Hypothalamus (tissue), 51 donors: Measurements from ENCODE around the gene WNK2.
"Not testable (repeated sequence)": the region's sequence is repeated elsewhere in the genome, so short reads cannot be mapped to it uniquely, and the experiment has no call there.

Experiments
- DNase-seq, 51 donors: peaks; one replicate each; lab custom pipeline; 2025; lab: John Stamatoyannopoulos, UW

Gene WNK2

DNA sequence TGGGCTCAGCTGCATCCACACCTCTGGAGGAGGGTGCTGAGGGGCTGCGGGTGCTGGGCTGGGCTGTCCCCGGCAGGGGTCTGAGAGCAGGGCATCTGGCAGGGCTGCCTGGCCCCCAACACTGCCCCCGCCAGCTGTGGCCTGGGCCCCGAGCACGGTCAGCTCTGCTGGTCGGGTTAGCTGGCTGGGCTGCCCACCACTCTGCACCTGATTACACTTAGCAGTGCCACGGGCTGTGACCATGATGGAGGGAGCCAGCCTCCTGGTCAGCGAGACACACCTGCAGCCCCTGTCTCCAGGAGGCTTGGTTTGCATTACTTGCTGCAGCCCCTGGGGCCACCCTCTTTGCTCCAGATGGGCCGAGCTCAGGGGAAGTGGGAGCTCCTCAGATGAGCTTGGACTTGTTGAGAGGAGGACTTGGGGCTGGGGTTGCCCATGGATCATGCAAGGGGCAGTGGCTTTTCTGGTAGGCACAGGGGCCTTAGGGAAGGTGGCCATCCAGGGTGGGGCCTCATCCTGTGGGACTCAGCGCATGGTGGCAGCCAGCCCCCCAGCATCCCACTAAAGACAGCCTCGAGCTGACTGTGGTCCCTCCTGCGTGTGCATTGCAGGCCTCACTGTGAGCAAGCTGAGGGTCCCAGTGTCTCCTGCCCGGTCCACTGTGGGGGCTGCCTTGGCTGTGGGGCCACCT lies 135.5 kb downstream of the WNK2 start:
- DNase-seq: no peak

DNA sequence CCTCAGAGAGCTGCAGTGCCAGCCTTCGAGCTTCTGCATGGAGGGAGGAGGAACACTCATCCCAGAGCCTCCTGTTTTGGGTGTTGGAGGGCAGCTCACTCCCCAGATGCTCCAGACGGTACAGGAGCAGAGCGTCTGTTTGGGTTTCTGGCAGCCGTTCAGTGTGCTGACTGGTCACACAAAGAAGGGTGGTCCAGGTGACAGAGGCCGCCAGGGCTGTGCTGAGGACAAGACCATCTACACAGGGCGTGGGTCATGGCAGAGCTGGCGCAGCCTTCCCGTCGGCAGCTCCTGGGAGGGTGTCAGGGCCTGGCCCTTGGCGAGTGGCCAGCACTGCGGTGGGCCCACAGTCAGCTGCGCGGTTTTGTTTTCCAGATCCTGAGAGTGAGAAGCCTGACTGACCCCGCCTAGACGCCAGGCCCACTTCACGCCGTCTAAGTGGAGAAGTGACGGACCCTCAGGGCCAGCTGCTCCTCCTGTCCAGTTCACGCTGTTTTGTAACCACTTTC lies 136.1 kb downstream of the WNK2 start:
- DNase-seq: no peak

DNA sequence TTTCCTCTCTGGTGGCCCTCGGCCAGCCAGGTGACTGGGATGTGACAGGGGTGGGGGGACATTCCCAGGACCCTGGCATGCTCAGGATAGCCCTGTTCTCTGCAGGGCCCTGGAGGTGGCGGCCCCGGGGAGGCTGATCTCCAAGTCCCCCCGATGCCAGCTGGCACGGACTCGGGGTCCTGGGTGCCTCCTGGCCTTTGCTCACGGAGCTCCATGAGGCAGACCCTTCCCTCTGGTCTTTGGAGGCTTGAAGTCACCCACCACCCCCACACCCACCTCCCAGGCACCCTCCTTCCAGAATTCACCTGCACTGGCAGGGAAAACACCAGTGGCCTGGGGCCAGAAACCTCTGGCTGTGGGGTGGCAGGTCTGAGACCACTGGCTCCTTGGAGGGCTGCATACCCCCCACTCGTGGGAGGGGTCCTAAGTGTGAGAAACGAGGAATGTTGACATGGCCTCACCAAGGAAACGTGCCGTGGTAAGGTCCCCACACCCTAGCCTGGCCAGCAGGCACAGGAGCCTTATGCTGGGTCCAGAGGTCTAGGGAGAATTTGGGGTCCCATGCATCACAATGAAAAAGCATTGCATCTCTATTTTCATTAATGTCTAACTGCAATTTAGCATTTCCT lies 136.8 kb downstream of the WNK2 start:
- no peak for DNase-seq

DNA sequence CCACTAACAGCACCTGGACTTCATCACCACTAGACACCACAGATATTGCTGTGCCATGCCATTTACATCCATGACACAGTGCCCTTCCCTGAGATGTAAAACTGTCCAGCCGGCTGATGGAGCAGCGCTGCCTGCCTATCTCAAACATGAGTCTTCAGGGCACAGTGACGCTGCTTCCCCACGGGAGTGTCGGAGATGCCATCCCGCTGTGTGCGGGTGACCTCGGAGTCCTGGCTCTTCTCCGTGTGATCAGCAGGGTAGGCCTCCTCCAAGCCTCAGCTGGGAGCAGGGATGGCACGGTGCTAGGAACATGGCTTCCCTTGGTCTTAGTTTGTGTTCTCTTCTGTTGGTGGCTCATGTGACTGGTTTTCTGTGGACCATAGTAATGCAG lies 137.3 kb downstream of the WNK2 start:
- DNase-seq: no peak

DNA sequence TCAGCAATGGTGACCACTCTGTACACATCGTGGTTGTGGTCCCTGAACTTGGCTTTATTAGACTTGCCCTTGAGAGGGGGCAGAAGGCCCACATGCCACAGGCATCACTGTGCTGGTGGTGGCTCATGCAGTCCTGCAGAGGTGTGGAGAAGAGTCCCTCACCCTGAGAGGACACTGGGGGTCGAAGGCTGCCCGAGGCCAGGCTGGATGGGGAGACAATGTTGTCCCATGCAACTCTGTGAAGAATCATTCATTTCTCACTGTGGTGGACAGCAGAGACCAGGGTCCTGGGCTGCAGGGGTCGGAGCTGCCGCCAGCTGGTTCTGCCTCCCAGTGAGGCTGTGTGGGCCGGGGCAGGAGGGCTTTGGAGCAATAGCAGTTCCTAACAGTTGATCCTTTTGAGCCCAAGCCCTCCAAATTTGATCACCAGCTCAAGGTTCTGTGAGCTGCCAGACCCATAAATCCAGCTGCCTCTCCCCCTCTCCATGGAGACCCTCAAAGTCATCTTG lies 139.6 kb downstream of the WNK2 start:
- not testable (repeated sequence) for DNase-seq

DNA sequence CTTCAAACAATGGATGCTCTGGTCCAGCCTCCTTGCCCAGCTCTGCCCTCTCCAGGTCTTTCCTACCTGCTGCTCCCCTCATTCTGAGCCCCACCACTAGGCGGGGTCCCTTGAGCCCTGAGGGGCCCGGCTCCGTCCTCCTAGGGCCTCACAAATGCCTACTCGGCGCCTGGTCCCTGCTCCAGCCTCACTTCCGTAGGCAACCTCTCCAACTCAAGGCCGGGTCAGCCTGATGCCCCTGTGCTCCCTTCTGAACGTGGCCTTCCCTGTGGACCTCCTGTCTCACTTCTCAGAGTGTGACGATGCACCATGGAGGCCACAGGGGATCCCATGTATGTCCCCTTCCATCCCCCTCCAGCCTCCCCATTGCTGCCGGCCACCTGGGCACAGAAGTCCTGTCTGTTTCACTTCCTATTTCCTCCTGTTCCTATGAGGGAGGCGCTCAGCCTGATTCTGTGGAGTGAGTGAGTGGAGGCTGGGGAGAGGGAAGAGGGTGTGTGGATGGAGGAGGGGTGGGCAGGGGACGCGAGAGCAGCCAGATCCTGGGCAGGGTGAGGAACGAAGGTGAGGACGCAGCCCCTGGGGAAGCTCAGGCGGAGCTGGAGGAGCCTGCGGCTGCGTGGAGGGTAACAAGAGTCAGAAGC lies 140.4 kb downstream of the WNK2 start:
- DNase-seq: no peak

DNA sequence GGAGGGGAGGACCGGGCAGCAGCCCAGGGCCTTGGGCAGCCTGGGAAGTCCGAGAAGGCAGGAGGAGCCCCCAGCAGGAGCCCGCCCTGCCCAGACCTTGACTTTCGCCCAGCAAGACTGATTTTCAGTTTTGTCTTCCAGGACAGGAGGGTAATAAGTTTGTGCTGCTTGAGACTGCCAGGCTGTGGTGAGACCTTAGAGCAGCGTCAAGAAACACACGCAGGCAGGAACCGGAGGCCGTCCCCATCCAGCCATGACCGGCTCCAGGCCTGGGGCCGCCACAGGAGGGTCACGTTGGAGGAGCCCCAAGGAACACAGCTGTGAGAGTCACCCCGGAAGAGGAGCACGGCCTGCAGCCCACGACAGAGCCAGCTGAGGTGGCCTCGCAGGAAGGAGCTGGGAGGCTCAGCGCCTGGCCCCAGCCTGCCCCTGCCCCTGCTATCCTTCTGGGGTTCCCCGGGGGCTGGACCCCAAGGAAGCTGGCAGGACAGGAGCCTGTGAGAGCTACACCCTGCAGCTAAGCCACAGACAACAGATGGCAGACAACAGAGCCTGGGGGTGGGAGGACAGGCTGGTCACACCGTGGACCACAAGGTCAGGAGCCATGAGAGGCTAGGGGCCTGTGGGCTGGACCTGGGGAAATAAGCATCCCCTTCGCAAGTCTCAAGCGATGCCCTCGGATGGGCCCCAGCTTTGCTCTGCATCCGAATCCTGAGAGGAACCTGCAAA lies 141.5 kb downstream of the WNK2 start:
- no peak for DNase-seq

DNA sequence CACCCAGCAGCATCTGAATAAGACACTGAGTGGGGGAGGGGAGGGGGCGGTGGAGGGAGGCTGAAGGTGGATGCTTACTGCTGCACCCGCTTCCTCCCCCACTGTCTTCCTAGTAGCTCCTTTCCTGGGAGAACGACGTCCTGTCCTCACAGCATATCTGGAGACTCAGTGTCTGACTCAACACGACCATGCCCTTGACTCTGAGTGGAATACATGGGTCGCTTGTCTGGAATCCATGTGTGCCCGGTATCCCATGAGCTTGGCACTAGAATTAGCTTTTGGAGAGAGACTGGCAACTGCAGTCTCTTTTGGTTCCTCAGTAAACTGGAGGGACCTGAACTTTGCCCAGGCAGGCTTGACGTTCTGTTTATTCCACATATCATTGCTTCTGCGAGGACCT lies 142.1 kb downstream of the WNK2 start:
- DNase-seq: no peak

DNA sequence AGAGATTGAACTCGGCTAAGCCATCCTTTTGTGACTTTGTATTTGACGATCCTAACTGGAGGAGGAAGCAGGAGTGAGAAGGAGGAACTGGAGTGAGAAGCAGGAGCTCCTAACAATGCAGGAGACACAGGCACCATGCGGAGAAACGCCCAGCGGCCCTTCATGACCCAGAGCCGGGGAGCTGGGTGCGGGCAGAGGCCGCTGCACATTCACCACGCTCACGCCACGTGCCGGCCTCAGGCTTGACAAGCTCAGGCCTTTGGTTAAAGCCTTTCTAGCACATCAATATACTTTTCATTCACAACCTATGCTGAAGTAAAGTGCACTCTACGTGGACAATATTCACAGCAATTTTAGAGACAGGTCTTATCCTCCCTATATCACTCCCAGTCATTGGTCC lies 142.7 kb downstream of the WNK2 start:
- no peak for DNase-seq

DNA sequence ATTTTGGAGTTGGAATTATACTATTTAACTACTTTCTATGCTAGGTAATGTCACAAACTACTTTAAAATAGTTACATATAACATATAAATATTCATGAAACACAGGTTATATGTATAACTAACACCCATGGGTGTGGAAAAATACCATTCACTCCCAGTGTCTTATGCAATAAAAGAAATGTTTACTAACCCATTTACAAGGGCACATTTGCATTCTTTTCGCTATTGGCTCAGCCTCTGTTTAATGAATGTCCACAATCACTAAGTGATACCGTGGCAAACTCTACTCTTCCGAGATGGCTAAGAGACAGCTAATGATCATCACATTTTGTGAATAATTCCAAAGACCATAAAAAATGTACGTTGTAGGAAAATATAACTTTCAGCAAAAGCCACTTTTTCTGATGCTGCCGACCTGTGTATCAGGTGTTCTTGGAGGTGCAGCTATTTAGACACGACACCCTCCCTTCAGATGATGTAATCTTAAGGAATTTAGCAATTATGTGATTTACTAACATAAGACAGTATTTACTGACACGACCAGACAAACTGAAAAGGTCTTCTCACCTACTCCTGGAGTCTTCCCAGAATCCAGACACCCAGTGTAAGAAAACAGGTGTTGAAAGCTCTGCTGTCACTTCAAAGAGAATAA lies 145.8 kb downstream of the WNK2 start:
- no peak for DNase-seq

DNA sequence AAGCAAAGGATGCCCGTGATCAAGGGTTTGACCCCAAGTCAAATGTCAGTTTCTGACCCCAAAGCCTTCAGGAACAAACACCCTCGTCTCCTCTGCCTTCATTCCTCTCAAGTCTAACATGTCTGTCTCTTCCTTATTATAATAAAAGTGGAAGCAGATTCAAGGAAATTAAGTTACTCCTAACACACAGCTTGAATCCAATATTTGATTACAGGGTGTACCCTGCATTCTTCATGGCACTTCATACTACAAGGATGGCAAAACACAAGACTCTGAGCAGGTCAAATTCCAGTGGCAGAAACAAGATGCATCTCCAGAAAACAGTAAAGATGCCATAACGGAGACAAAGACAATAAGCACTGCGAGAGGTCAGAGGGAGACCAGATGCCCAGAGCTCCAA lies 148.4 kb downstream of the WNK2 start:
- no peak for DNase-seq

DNA sequence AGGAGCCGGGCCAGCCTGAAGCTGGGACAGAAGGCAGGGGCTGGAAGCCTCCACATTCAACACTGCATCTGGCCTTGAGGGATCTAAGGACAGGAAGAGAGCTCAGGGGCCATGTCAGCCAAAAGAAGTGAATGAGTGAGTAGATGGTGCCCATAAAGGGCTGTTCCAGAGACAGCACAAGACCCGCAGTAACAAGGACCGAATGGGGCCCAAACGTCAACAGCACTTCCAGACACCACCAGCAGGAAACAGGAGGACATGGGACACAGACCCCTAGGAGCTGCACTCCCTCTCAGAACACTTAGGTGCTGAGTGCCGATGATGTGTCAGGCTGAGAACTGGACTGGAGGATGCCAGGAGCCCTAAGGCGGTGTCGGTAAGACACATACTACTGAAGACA lies 152.8 kb downstream of the WNK2 start:
- no peak for DNase-seq

DNA sequence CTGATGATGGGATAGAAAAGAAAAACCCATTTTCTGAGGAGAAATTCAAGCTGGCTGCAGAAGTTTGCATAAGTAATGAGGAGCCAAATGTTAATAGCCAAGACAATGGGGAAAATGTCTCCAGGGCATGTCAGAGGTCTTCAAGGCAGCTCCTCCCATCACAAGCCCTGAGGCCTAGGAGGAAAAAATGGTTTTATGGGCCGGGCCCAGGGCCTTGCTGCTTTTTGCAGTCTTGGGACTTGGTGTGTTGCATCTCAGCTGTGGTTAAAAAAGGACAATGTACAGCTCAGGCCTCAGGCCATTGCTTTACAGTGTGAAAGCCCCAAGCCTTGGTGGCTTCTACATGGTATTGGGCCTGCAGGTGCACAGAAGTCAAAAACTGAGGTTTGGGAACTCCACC lies 154.3 kb downstream of the WNK2 start:
- not testable (repeated sequence) for DNase-seq

DNA sequence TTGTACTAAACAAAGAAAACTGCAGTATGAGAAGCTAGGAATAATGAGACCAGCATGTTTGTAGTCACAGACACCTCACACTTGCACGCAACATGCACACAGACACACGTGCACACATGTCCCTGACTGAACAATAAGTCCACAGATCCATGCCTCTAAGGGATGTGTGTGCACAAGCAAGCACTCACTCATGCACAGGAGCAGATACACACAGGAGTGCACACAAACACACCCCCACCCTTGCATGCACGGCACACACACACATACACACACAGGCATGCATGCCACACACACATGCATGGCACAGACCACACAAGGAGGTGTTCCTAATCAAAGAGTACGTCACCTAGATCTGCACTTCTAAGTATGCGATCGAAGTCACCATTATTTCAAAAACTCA lies 156.2 kb downstream of the WNK2 start:
- DNase-seq: no peak

DNA sequence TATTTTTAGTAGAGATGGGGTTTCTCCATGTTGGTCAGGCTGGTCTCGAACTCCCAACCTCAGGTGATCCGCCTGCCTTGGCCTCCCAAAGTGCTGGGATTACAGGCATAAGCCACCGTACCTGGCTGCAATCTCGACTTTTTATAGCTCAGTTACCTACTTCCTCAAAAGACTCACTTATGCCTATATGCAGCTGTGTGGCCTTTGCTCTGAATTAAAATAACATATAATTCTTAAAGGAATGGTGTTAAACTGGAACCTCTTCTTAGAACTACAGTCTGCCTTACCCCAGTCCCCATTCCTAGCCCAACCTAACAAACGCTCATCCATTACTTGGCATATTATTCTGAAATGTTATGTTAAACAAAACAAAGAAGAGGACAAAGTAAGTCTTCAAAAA lies 157.9 kb downstream of the WNK2 start:
- not testable (repeated sequence) for DNase-seq

DNA sequence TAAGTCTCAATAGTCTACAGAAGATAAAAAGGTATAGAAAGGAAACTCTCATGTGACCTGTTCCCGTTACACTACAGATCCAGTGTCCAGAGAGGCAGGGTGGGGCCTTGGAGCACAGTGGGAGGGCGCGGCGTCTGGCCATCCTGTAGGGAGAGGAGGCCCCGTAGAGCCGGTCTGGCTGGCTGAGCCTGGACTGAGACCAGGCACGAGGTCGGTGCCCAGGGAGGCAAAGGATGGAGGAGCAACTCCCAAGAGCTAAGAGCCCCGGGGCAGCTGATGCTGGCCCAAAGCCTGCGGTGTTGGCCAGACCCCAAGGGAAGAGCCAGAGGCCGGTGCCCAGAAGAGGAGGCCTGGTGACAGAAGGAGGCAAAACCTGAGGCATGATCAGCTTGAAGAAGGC lies 158.5 kb downstream of the WNK2 start:
- peak in 11 of 51 donors; percentile 14 to 36 (median 28) for DNase-seq

DNA sequence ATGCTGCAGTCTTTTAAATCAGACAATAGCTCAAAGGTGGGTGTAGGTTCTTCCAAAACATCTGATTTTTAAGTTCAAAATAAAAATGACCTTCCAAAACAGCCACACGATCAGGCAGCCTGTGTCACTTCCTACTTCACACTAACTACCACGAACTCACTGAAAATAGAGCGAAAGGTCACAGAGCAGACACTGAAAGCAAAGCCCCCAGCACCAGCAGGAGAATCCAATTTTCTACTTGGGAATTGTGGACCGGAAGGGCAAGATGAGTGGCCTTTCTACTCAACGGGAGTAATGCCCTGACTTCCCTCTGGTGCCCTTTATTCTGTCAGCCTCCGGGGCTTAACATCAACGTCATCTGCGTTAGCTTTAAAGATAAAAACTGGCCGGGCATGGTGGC lies 159.7 kb downstream of the WNK2 start:
- DNase-seq: no peak

DNA sequence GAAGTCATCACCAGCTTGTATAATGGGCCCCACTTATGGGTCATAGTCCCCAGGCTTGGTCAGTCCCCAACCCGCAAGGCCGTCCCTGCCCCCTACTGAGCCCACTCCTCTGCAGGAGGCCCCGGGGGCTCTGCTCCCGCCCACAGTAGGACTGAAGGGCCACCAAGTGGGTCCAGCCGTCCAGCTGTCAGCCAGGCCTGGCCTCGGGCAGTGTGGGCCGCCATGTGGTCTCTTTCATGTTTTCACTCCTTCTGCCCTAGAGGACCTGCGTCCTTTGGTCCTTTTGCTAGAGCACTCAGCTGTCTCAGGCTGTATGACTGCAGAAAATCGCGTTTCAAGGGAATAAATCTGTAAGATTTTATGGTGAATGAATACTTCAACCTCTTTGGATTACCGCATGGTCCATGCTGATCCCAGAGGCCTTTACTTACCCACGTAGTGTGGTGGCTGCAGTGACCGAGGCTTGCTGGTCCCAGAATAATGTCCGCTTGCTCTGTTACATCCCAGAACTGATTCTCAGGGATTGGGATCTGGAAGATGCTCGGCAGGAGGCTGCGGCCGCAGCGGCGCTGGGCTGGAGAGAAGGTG lies 161.8 kb downstream of the WNK2 start:
- peak in 1 of 51 donors; percentile 19 for DNase-seq

DNA sequence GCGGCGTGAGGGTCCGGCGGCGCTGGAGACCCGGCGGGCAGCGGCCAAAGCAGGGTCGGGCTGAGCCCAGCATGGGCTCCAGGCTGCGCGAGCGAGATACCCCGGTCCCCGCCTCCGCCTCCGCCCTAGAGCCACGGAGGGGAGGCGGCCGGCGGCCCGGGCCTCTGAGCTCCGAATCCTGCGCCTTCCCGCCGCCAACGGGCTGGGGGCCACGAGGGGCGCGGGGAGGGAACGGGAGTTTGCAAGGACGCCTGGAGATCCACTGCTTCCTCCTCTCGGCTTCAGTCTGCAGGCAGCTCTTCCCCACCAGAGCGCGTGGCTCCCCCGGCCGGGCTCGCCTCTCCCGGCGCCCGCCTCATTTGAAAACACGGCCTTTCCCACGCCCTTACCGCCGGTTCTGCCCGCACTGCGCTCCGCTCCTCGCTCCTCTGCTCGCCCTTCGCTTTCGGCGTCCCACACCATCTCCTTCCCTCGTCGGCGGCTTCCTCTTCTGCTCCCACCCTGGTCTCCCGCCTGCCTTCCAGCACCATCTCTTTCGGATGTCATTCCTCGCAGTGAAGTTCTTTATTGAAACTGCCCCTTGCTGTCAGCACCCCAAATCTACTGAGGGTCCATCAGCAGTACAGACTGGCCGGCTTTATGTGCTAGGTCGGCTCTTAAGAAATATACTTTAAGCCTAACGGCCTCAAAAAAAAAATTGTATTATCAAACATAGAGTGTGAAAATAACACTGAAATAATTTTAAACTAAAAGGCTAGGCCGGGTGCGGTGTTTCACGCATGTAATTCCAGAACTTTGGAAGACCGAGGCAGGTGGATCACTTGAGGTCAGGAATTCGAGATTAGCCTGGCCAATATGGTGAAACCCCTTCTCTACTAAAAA lies 162.5 kb downstream of the WNK2 start:
- DNase-seq: peak in 22 of 51 donors; percentile 6 to 53 (median 30)
